Activated CD4-positive, alpha-beta T cell treated with anti-CD3 and anti-CD28 coated beads for 1 hour (primary cell): ENCODE measurements around the gene ITGA5.

ENCODE experiments used
- DNase-seq: peaks from one replicate; pipeline ENCODE4 v3.0.0-alpha.2; 2020

ITGA5 gene

DNA sequence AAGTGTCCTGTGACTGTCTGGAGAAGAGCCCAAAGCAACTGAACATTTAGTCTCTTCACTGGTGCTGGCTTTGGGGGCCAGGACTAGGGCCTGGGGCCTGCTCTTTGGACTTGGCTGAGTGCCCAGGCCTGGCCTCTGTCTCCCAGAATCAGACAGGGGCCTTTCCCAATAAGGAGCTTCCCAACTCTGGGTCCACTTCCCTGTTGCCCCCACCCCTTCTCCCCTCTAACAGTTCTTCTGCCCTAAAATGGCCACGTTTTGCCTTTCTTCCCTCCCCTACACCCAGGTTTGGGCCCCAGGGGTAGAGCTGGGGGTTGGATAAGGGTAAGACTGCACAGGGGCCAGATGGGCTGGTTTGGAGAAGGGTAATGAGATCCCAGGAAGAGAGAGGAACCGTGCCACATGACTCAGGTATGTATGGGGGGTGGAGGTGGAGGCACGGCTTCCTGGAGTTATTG is 10.0 kb upstream of the ITGA5 start:
- no peak for DNase-seq

DNA sequence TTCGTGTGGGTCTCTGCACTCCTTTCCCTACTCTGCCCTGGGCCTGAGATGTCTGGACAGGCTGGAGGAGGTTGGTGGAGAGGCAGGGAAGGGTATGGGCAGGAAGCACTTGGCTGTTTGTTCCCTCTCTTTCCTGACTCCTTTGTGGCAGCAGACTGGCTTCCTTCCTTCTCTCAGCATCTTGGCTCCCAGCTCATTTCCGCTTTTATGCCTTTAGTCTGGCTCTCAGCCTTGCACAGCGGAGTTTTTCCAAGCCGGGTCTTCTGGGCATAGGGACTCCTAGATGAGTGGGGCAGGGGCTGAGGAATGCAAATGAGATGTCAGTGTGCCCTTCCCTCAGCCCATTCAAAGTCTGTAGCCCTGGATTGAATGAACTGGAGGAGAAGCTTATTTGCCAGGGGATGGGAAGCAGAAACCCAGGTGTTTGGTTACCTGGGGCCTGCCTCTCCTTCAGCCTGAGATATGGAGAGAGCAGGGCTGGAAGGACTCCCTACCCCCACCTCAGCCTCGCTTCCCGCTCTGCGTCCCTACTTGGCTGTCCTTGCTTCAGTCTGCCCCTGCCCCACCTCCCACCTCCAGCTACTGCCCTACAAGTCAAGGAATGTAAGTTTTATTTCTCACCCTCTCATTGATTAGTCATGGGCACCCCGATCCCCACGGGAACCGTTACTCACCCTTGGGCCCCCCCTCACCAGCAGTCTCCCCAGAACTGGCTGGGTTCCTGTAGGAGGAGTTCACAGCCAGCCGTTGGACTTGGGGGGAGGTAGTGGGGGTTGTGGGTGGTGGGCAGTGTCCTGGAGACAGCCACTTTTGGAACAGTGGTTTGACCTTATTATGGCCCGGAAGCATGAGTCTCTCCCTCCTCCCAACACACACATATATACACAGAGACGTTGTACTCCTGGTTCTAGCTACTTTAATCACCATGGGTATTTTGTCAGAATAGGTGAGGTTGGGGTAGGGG is 9.3 kb upstream of the ITGA5 start:
- DNase-seq, result no peak

DNA sequence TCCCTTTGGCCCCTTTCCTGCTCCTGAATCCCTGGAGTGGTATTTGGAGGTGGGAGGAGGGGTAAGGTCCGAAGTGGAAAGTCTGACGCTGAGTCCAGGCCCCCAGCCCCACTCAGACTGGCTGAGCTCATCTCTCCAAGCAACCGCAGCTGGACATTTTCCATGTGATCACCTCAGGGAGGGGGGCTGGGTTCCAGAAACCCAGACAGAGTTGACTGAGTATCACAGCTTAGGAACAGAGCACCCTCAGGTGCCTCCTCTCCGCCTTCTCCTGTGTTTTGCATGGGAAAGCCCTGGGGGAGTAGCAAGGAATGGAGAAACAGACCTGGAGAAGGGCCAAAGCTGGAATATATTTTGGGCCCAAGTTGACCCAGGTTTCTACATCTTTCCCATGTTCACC is 8.0 kb upstream of the ITGA5 start:
- DNase-seq, result no peak

DNA sequence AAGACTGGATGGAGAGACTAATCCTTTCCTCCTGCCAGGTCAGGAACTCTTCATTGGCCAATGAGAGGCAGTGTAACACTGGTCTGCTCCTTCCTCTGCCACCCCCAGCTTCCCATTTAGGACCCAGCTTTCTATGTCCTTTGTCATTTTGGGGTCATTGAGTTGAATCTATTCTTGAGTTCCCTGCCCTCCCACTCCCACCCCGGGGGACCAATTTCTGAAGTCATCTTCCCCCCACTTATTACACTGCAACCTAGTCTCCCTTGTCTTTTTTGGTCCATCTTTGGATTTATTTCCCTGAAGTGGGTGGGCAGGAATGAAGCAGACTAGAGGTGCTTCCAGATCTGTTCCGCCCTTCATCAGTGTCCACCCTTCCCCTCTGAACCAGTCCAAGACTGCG is 7.6 kb upstream of the ITGA5 start:
- DNase-seq, result no peak

DNA sequence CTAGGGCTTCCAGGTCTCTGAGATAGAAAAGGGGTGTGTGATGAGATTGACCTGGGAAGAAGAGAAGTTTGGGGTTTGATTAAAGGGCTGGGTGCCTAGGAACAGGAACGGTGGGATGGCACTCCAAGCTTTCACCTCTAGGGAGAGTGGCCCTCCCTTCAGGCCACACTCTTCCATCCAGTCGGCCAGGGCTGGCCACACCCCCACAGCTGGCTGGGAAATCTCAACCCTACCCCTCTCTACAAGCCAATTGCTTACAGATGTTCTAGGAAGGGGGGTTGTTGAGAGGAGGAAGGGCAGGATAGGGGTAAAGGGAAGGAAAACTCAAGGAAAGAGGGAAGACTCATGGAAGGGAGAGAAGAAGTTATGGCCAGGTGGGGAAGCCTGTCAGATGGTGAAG is 6.6 kb upstream of the ITGA5 start:
- DNase-seq, result no peak

DNA sequence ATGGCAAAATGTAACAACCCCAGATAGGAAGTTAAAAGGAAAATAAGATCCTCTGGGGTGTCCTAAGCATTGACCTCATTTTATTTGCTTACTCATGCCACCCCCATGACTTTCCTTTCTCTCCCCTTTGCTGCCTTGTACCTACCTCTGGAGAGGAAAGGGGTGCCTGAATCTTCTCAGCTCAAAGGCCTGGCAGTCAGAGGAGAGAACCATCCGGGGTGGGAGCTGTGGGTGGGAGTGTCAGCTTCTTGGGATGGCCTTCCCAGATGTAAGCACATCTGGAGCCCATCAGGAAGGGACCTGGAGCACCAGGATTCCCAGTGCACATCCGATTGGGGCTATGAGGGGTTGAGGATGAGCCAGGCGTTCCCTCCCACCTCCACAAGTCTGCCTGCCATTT is 5.2 kb upstream of the ITGA5 start:
- DNase-seq, result no peak

DNA sequence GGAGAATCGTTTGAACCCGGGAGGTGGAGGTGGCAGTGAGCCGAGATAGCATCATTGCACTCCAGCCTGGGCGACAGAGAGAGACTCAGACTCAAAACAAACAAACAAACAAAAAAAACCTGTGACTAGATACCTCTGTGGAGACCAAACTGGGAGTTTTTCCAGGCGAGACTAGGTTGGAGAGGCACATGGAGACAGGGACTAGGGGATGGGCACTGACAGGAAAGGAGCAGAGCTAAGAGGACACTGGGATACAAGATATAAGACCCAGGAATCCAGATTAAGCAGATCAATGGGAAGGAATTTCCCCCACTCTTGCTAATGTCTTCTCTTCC is 4.7 kb upstream of the ITGA5 start:
- DNase-seq, result no peak

DNA sequence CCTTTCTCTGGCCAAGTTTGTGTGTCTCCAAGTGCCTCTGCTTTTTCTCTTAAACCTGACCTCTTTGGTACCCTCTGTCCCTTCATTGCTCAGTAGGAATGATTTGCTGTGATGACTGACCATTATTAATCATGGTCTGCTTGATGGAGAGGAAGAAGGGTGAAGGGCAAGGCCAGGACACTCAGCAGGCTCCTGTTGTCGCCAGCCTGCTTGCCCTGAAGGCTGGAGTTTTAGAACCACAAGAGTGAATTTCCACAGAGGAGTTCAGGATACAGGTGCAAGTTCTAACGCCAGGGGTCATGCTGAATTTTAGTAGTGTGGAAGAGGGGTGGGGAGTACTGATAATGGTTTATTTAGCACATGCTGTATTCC is 2.8 kb upstream of the ITGA5 start:
- no peak for DNase-seq

DNA sequence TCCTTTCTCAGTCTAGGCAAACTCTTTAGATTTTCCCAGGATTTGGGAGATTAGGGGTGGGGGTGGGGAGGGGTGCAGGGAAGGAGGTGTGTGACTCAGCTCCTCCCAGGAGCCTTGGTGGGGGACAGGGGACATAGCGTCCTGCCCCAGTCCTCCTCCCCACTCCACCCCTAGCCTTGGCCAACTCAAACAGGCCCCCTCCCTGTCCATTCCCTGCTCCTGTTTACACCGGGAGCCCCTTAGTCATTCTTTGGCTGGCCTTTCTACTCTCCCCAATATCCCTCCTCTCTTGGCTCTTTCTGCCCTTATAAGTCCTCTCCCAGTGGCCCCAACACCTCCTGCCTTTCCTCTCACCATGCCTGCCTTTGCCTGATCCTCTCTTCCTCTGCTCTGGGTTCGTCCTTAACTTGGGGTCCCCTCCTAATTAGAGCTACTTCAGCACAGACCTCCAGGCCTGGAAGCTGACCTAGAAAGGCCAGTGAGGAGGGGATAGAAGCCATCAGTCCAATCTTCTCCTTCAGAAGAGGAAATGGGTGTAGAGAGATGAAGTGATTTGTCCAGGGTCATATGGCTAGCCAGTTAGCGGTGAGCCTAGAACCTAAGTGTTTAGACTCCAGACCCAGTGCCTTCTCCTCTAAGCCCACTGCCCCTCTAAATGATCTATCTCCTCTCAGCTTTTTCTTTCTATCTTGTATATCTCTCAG is 2.3 kb upstream of the ITGA5 start:
- no peak for DNase-seq

DNA sequence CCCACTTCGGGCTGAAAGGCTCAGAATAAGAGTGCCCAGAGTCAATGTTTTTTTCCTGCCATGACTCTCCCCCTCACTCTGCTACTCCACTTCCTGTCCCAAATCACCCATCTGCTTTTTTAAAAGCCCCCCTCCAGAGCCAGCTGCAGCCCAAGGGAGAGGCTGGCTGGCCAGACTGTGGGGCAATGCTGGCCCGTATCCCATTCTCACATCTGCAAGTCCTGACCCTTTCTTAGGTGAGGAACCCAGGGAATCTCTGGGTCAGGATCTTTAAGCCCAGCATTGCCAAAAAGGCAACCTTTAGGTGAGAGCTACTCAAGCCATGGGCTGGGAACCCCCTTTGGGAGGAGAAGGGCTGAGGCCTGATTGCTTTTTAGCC is 1.7 kb upstream of the ITGA5 start:
- DNase-seq, result no peak

DNA sequence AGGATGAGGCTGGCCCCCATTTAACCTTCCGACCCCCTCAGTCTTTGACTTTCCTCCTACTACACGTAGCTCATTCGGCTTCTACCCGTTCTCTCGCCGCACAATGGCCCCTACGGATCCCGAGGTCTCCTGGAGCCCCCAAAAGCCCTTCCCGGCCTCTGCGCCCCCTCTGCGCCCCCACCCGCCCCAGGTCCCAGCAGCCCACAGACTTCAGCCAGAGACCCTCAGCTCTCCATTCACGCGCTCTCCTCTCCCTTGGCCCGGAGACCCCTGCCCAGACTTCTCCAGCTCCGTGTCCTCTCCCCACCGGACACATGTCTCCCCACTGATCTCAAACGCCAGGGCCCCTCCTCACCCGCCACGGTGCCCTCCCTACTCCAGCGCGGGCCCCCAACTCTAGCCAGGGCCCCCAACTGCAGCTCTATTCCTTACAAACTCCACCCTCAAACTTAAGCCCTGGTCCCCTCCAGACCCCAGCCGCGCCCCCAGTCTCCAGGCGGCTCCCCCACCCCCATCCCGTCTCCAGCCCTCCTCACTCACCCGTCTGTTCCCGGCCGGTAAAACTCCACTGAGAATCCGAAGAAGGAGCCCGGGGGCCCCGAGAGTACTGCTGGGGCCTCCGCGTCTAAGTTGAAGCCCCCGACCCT is 502 bp downstream of the ITGA5 start:
- DNase-seq, result no peak

DNA sequence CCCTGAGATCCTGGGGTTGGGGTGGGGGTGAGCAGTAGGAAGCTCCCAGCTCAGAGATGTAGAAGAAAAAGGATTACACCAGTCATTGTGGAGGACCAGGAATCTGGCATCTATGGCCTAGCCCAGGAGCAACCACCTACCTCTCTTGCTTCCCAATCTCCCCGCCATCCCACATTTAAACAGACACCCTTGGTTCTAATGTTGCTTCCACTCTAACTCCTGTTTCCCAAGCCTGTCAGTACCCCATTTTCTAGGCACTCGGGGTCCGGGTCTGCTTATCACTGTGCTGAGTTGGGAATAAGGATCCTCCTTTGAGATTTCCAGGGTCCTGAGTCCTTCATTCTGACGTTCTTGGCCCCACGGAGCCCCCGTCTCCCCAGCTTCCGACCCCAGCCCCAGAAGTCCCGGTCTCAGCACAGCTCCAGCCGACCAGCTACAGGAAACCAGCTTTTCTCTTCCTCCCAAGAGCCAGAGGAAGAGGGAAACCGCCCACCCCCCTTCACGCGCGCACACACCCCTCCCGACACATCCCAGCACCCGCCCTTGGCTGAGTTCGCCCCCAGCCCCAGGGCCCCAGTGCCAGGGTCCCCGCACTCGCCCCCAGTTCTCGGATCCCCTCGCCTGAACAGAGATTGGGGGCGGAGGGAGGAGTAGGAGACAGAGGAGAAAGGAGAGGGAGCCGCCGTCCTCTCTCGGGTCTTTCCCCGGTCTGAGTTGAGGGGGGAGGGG is 1.2 kb downstream of the ITGA5 start:
- no peak for DNase-seq

DNA sequence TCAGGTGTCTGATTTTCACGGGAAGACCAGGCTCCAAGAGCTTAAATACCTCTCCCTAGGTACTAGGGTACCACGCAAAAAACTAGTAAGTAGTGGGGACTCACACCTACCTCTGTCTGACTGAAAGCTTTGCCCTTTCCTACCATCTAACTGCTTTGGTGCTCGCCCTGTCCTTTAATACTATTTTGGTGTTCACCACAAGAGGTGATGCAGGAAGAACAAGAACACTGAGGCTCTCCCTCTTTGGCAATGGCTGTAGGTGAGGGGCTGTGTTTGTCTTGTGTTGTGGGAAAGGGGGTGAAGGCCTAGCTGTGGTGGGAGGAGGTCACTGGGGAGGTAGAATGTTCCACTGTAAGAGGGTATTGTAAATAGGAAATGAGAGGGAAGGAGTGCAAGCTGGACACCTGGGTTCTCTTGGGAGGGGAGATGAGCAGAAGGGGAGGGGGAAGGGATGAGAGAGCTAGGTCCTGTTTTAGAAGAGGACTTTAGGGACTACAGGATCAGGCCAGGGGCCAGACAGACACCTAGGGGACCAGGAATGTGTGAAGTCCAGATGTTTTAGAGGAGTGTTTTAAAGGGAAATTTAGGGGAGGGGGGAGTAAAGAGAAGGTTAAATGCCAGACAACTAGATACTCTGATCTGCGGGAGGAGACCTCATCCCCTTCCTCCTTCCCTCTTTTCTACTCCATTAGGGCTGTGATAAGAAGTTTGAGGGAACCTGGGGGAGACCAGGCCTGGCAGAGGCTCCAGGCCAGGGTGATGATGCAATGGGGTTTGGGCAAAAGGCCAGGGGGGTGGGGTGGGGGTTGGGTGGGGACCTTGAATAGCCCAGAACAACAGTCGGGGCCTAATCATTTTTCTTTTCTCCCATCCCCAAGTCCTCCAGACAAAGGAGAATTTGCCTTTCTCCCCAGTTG is 2.1 kb downstream of the ITGA5 start:
- DNase-seq, result no peak

DNA sequence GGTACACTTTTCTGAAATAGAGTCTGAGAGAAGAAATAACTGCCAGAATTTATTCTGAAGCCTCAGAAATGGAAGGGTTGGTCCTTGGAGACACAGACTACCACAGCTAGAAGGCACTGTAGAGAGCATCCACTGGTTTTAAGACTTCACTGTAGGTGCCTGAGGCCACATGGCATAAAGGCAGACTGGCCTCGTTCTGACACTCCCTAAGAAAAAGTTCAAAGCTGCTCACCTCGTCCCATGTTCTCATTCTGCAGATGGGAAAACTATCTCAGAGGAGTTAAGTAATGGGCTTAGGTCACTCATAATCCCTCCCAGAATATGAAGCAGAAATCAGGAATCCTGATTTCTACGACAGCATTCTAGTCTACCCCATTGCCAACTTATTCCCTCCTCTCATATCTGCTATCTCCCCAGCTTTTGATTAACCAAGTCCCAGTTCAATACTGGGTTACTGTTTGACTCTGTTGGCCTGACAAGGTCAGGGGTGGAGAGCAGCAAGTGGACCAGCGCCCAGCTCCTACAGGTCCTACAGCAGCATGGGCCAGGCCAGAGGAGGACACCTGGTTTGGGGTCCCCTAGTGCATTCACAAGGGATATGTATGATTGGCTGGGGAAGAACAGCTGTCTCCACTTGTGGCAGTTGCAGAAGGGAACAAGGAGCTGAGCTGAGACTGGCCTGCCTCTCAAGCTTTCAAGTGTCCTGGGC is 3.7 kb downstream of the ITGA5 start:
- DNase-seq, result no peak

DNA sequence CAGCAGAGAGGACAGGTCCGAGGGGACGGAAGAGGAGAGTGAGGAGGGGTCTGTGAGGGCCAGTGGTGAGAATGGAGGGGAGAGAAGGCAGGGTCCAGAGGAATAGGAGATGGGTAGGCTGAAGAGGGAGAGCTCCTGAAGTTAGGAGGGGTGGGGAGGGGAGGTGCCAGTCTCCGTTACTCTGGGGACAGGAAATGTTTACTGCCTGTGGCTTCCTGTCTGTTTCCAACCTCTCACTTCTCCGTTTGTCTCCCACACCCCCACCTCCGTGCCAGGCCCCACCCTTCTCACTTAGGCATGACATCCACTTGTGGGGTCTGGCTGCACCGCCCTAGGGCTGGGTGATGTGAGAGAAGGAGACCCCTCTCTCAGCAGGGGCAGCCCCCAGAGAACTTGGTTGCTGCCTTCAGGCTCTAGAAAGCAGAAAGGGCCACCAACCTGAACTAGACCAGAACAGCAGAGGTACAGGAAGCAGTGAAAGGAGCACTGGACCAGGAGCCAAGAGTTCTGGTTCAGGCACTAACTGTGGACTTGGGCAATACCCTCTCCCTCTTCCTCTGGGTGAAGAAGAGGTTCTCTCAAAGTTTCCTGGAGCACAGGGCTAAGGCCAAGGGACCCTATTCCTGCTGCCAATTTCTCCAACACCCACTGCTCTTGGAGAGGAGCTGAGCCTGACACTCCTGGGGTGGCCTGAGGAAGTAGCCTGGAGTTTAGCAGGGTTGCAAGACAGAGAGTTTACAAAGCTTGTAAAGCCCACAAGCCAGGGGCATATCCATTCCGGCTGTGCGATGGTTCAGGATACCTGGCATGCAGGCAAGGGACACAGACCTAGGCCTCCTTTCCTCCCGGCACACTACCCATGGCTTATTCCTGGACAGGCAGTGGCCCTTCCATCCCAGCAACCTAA is 5.5 kb downstream of the ITGA5 start:
- peak; percentile 66 for DNase-seq

DNA sequence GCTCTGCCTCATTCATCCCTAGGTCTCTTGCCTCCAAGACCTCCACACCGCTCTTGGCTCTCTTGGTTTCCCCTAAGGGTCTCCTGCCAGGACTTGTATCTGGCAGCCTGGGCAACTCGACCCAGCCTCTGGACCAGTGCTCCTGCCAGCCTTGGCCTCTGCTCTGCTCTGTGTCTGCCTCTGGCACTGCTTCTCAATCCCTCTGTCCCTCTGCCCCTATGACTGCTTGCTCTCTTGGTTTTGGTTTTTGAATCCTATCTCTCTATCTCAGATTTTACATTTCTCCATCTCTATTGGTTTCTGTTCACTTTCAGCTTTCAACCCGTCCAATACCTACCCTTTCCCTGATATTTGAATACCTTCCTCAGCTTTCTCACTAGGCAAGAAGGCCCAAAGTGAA is 6.3 kb downstream of the ITGA5 start:
- no peak for DNase-seq

DNA sequence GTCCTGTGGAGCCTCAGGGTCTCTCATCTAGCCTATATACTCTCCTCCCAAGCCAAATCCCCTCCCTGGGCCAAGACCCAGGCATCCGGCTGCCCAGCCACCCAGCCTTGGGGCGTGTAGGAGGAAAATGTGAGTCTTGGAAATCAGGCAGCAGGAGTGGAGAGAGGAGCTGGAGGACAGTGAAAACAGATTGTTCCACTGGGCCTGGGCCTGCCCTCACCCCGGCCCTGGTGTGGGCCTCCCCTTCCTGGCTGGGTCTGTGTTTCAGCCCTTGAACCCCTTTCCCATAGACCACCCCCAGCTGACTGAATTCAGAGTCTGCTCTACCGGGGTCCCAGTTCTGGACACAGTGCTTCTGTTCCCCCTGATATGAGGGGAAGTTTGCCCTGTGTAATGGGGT is 6.7 kb downstream of the ITGA5 start:
- DNase-seq, result no peak

DNA sequence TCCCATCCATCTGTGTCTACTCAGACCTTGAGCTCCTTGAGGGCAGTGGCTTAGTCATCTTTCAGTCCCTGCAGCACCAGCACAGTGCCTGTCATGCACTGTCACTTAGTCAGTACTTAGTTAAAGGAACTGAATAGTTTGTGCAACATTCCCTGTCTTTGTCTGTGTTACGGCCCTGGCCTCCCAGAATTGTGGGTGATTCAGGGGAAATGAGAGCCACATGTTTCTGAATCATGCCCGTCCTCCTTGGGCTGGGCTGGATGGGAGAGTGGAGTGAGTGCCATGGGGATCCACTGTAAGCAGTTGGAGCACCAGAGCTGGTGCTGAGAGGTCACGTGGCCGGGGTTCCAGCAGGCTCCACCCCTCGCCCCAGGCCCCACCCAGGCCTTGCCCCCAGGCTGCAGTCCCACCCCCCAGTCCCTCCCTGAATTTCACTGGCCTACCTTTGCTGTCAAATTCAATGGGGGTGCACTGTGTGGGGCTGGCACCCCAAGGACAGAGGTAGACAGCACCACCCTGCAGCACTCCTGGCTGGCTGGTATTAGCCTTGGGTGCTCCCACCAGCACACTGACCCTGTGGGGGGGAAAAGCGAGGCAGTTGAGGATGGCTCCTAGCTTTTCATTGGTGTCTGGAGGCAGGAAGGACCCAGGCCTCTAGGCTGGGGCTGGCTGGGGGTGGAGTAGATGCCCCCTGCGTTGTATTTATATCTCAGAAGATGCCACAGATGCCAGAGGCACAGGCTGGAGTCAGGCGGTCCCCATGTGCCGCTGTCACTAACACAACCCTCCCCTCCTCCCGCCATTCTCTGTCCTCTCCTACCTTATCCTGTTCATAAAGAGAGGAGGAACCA is 7.5 kb downstream of the ITGA5 start:
- no peak for DNase-seq

DNA sequence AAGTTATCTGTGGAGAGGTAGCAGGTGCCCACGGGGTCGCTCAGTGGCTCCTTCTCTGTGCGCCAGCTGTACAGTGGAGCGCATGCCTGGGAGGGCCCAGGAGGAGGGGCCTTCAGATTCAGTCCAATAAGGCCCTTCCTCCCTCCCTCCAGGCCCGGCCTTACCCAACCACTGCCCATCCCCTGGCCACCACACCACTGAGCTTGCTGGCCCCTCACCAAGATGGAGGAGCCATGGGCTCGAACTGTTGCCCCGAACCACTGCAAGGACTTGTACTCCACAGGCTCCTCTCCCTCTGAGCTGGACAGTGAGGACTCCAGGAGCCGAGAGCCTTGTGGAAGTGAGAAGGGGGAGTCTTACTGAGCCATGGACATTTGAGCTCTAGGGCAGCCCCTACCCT is 9.8 kb downstream of the ITGA5 start:
- DNase-seq, result no peak
